DND-41 (cell line): ENCODE data around the gene PLP1.

Source experiments
- ATAC-seq: fragments of 200-7000 bp; cut with Tn5 transposase; 3 replicates; pipeline ENCODE4 v1.9.1; 2021; ENCODE audit warnings: low read depth; ENCODE audit not compliant: insufficient read depth
- DNase-seq: peaks from one replicate; pipeline ENCODE4 v3.0.0-alpha.2; 2020
- H2AFZ ChIP-seq: 2 replicates; pipeline ENCODE4 v1.6.0; 2012; ENCODE audit warnings: low read depth, low read length
- H3K27ac ChIP-seq: 2 replicates; pipeline ENCODE4 v1.5.1; 2012; ENCODE audit warnings: low read length, inconsistent platforms
- H3K27me3 ChIP-seq: fragments of 200-600 bp; sonication (generic); 2 replicates; pipeline ENCODE4 v1.6.0; 2012; ENCODE audit warnings: low read length, mild to moderate bottlenecking, inconsistent platforms; ENCODE audit not compliant: insufficient read depth, poor library complexity
- H3K36me3 ChIP-seq: 2 replicates; pipeline ENCODE4 v1.5.1; 2012; ENCODE audit warnings: low read length, inconsistent platforms; ENCODE audit not compliant: insufficient read depth
- H3K4me1 ChIP-seq: 2 replicates; pipeline ENCODE4 v1.5.1; 2012; ENCODE audit warnings: mild to moderate bottlenecking, low read length; ENCODE audit not compliant: insufficient read depth
- H3K4me2 ChIP-seq: 2 replicates; pipeline ENCODE4 v1.6.0; 2012; ENCODE audit warnings: mild to moderate bottlenecking, moderate library complexity, low read length, inconsistent platforms; ENCODE audit not compliant: insufficient read depth
- H3K4me3 ChIP-seq, 2 experiments: fragments of 200-600 bp in 1 of 2; shearing (Covaris generic) in 1 of 2; 2 replicates each; pipeline ENCODE4 v1.5.1; 2012 to 2016; ENCODE audit warnings: inconsistent platforms in 2 of 2, low read length in 2 of 2, mild to moderate bottlenecking in 2 of 2, low read depth in 1 of 2, moderate library complexity in 1 of 2
- H3K79me2 ChIP-seq: 2 replicates; pipeline ENCODE4 v1.6.0; 2012; ENCODE audit warnings: low read length, inconsistent platforms; ENCODE audit not compliant: insufficient read depth
- H3K9ac ChIP-seq: 2 replicates; pipeline ENCODE4 v1.6.0; 2012; ENCODE audit warnings: low read depth, mild to moderate bottlenecking, inconsistent platforms, low read length, moderate library complexity
- H3K9me3 ChIP-seq: 2 replicates; pipeline ENCODE4 v1.5.1; 2012; ENCODE audit warnings: low read length, moderate library complexity, mild to moderate bottlenecking, inconsistent platforms; ENCODE audit not compliant: insufficient read depth, severe bottlenecking
- H4K20me1 ChIP-seq: 2 replicates; pipeline ENCODE4 v1.6.0; 2012; ENCODE audit warnings: low read length; ENCODE audit not compliant: insufficient read depth
- CTCF ChIP-seq: IDR thresholded peaks from 2 replicates; pipeline ENCODE4 v1.5.1; 2012; ENCODE audit warnings: borderline replicate concordance, low read length, moderate library complexity, mild to moderate bottlenecking; ENCODE audit not compliant: poor library complexity, severe bottlenecking; ENCODE audit errors: extremely low read depth
- EZH2 ChIP-seq: IDR thresholded peaks from 3 replicates; pipeline ENCODE4 v1.6.1; 2012; ENCODE audit warnings: borderline replicate concordance, low read depth, mild to moderate bottlenecking, moderate library complexity, low read length, inconsistent platforms; ENCODE audit not compliant: severe bottlenecking

PLP1 gene

GRCh38 chrX:103823591-103823990, 47.0 kb downstream of the PLP1 start:
- Histone ChIP-seq H3K4me2 (no peak overlapping the region), H2AFZ (no peak overlapping the region), H3K9me3 (no peaks in the 10 kb centered on the region), H4K20me1 (no peaks in the 10 kb centered on the region), H3K27me3 (no peaks in the 10 kb centered on the region), H3K9ac (no peak overlapping the region), H3K36me3 (no peaks in the 10 kb centered on the region), H3K4me1 (no peaks in the 10 kb centered on the region), H3K27ac (no peak overlapping the region), H3K79me2 (no peaks in the 10 kb centered on the region), H3K4me3 (no peak overlapping the region)
- no peak for ATAC-seq
- DNase-seq: no peak
- TF ChIP-seq CTCF (no peak), EZH2 (no peak)

GRCh38 chrX:103825881-103826280, 49.2 kb downstream of the PLP1 start:
- no peak overlapping the region for H3K9ac ChIP-seq
- H4K20me1 ChIP-seq: no peaks in the 10 kb centered on the region
- no peak overlapping the region for H2AFZ ChIP-seq
- H3K9me3 ChIP-seq: no peaks in the 10 kb centered on the region
- H3K27ac ChIP-seq: no peak overlapping the region
- no peak overlapping the region for H3K4me2 ChIP-seq
- H3K4me3 ChIP-seq: no peak overlapping the region
- H3K4me1 ChIP-seq: 0 out of 2 replicates have a peak, but pooled peaks cover under 1% of the 10 kb centered on the region
- H3K36me3 ChIP-seq: no peaks in the 10 kb centered on the region
- no peaks in the 10 kb centered on the region for H3K27me3 ChIP-seq
- TF ChIP-seq CTCF (no peak), EZH2 (no peak)
- no peak for DNase-seq
- no peaks in the 10 kb centered on the region for H3K79me2 ChIP-seq
- no peak for ATAC-seq

- H3K4me1 ChIP-seq: peaks cover 14% of the 10 kb centered on the region
- no peak overlapping the region for H3K4me2 ChIP-seq
- H3K27me3 ChIP-seq: no peaks in the 10 kb centered on the region
- H3K9ac ChIP-seq: no peak overlapping the region
- H4K20me1 ChIP-seq: no peaks in the 10 kb centered on the region
- no peak overlapping the region for H3K27ac ChIP-seq
- H3K4me3 ChIP-seq: no peak overlapping the region
- H3K9me3 ChIP-seq: no peaks in the 10 kb centered on the region
- ATAC-seq: no peak
- H3K79me2 ChIP-seq: no peaks in the 10 kb centered on the region
- no peak for DNase-seq
- no peak overlapping the region for H2AFZ ChIP-seq
- TF ChIP-seq CTCF: no peak
- no peak for TF ChIP-seq EZH2
- H3K36me3 ChIP-seq: no peaks in the 10 kb centered on the region
Observed at GRCh38 chrX:103828529-103828928, 51.9 kb downstream of the PLP1 start.

GRCh38 chrX:103830848-103831247, 54.2 kb downstream of the PLP1 start:
- Histone ChIP-seq H2AFZ (no peak overlapping the region), H3K9me3 (no peaks in the 10 kb centered on the region), H3K79me2 (no peaks in the 10 kb centered on the region), H3K27ac (no peak overlapping the region), H3K27me3 (no peaks in the 10 kb centered on the region), H3K4me3 (no peak overlapping the region), H3K4me1 (peaks cover 14% of the 10 kb centered on the region), H3K9ac (no peak overlapping the region), H3K4me2 (peak overlapping the region; percentile 71; the same call in 1 of the 2 replicates), H3K36me3 (no peaks in the 10 kb centered on the region), H4K20me1 (no peaks in the 10 kb centered on the region)
- no peak for TF ChIP-seq EZH2
- TF ChIP-seq CTCF: no peak
- DNase-seq (no peak), ATAC-seq (no peak)
